Thyroid gland (tissue), 4 donors: Measurements from ENCODE around the gene ACIN1.

Source experiments
- CTCF ChIP-seq, 6 experiments: fragments of 200-600 bp in 3 of 6; fragments of 450-650 bp in 3 of 6; sonication (generic) in 3 of 6; IDR thresholded peaks; one replicate each; pipeline ENCODE4 v1.5.1; 2016 to 2019; ENCODE audit warnings: antibody characterized with exemption in 6 of 6, mild to moderate bottlenecking in 2 of 6, inconsistent platforms in 1 of 6, moderate library complexity in 1 of 6
- POLR2A ChIP-seq, 2 donors: fragments of 450-650 bp; IDR thresholded peaks; one replicate each; pipeline ENCODE4 v1.6.1; 2017; ENCODE audit warnings: antibody characterized with exemption in 2 of 2, mild to moderate bottlenecking in 2 of 2, moderate library complexity in 1 of 2

GRCh38 chr14:23104591-23105347 lies 9.8 kb upstream of the ACIN1 start, which contains the start of gene CIROP:
- TF ChIP-seq CTCF (IDR thresholded peaks at IDR 0.05): no peak
- TF ChIP-seq POLR2A (IDR thresholded peaks at IDR 0.05): no peak
